Measurements from ENCODE around the gene ADAMTSL4. TPM values are rescaled to one million over a fixed set of nuclear protein-coding genes. Genes with fewer than 3 reads are reported as not detected.

The ADAMTSL4 gene
- total RNA-seq (2014; rRNA removed; shearing (Covaris generic)) = 0.27 and 0.48 TPM in 2 replicates
- polyA plus RNA-seq (2015; cell fraction: cytosol; rRNA removed) = 1.7 and 2.3 TPM in 2 replicates
- 4.4 and 6.4 TPM in 2 replicates for polyA plus RNA-seq (2015; cell fraction: nucleus; rRNA removed)

DNA sequence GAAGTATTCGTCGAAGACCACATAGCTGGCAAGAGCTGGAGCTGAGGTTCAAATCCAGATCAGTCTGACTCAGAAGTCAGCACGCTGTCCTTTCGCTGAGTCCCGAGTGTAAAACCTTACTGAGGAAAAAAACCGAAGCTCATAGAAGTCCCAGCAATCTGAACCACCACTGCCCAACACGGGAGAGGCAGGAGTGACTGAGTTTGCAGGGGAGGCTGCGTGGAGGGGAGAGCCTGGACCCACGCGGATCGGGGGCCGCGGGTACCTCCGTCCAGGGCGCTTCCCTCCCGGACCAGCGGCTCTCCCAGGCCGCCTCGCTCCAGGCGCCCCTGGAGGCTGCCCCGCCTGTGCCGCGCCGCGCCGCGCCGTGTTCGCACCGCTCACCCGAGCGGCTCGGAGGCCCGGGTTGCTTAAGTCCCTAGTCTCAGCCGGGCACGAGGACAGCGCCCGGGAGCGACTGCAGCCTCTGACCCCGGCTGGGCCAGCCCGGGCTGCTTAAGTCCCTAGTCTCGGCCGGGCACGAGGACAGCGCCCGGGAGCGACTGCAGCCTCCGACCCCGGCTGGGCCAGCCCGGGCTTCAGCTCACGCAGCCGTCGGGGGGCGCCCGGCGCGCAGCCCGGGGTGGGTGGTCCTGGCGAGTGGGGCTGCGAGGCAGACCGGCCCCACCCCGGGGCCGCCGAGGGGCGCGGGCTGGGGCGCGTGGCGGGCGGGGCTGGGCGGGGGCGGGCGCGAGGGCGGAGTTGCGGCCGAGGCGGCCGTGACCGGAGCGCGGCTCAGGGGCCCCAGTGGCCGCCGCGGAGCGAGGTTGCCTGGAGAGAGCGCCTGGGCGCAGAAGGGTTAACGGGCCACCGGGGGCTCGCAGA, at the start of gene ADAMTSL4:
TSS of gene ADAMTSL4 (plus strand) at position 777 of the 864 bp plus-strand sequence. CDS start 2,881 bp downstream, outside the sequence.
- in situ Hi-C loops (cut with HindIII; ENCODE audit: low pct_unique_long_range_greater_than_20kb, low sequenced_read_pairs) = no loop called here
- DNase-seq (ENCODE audit: low read depth, low spot score) = peak; percentile 47

DNA sequence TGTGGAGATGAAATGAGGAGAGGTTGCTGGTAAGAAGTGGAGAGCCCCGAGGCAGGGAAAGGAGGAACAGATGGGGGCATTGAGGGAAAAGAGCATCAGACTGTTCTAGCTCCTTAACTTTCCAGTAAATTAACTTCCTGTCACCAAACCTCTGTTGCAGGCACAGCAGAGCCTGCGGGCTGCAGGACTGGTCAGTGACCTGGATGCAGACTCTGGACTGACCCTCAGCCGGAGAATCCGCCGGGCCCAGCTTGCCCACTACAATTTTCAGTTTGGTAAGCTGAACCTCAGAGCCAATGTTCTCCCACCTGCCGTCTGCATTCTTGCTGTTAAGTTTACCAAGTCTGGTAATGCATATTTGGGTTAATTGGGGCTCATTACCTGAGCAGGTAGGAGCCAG, 43.8 kb upstream of the ADAMTSL4 start:
- DNase-seq (ENCODE audit: low read depth, low spot score) = no peak
- in situ Hi-C loops (cut with HindIII; ENCODE audit: low pct_unique_long_range_greater_than_20kb, low sequenced_read_pairs) = no loop called here

DNA sequence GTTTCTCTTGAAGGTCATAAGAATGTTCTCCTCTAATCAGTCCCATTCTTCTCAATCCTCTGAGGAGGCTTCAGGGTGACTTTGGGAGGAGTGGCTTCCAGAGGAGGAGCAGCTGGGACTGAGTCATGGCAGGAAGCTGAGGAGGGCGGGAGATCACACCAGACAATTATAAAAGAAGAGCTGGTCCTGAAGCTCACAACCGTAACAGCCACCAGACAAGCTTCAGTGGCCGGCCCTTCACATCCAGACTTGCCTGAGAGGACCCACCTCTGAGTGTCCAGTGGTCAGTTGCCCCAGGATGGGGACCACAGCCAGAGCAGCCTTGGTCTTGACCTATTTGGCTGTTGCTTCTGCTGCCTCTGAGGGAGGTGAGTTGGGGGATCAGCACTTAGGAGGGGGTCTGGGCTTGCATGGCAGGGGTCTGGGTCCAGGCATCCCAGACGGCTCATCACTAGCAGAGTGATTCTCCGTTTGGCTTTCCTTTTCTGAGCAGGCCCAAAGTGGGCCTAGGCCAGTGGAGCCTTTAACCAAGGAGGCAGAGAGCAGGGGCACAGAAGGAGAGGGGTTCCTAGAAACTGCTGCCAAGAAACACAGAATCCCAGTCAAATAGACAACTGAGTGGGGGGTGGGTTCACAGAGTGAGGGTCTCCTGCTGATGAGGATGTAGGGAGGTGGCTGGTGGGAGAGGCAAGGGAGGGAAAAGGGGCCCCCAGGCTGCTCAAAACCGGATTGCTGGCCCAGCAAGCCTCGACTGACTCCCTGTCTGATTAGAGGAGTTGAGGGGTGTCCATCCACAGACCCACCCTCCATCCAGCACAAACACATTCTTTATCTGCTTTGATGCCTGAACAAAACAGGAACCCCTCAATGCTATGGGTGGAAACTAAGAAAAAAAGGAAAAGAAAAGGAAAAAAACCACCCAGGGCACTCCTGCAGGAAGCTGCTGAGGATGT, 41.0 kb upstream of the ADAMTSL4 start, which contains the start of gene ECM1:
TSS of gene ECM1 (plus strand) at position 198 of the 953 bp plus-strand sequence. CDS start at position 299, 101 bp downstream.
- in situ Hi-C loops (cut with HindIII; ENCODE audit: low pct_unique_long_range_greater_than_20kb, low sequenced_read_pairs) = no loop called here

DNA sequence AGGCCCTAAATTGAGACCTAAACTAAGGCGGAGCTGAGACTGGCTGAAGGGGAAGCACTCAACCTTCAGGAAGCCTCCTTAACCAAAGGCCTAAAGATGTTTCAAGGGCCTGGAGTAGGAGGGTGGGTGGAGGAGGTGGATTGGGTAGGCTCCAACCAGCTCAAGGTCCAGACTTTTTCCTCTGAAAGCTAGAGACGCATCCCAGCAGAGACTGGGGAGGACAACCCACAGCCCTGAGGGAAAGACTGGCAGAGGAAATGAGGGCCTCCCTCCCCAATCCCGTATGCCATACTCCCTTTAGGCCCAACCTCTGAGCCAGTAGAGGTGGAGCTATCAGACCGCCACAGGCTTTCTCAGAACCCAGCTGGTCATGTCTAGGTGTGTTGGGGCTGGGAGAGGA, 40.2 kb upstream of the ADAMTSL4 start:
- DNase-seq (ENCODE audit: low read depth, low spot score) = no peak
- in situ Hi-C loops (cut with HindIII; ENCODE audit: low pct_unique_long_range_greater_than_20kb, low sequenced_read_pairs) = no loop called here

More for the DNA sequence above, 41.0 kb upstream of the ADAMTSL4 start, which contains the start of gene ECM1:
- DNase-seq (ENCODE audit: low read depth, low spot score) = peak; percentile 91

DNA sequence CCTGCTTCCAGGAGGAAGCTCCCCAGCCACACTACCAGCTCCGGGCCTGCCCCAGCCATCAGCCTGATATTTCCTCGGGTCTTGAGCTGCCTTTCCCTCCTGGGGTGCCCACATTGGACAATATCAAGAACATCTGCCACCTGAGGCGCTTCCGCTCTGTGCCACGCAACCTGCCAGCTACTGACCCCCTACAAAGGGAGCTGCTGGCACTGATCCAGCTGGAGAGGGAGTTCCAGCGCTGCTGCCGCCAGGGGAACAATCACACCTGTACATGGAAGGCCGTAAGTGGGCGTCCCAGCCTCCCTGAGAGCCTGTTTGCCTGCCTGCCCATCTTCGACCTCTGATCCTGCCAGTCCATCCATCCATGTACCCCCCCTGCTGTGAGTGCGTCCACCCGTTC, 37.7 kb upstream of the ADAMTSL4 start:
- in situ Hi-C loops (cut with HindIII; ENCODE audit: low pct_unique_long_range_greater_than_20kb, low sequenced_read_pairs) = no loop called here
- DNase-seq (ENCODE audit: low read depth, low spot score) = no peak

DNA sequence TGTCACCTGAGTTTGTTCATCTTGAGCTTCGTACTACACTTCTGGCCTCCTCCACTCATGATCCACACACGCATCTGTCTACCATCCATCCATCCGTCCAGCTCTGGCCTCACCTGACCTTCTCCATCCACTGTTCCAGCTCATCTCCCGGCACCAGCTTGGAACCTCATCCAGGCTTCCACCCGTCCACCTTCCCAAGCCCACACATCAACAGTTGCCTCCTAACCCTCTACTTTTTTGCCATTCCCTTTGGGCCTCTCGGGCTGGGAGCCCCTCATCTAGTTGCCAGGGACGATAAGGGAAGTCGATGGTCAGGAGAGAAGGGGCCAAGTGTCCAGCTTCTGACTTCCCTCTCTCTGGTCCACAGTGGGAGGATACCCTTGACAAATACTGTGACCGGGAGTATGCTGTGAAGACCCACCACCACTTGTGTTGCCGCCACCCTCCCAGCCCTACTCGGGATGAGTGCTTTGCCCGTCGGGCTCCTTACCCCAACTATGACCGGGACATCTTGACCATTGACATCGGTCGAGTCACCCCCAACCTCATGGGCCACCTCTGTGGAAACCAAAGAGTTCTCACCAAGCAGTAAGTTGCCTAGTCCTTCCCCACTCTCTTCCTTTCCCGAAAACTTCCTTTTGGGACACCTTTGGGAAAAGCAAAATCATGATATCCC, 37.1 kb upstream of the ADAMTSL4 start:
- in situ Hi-C loops (cut with HindIII; ENCODE audit: low pct_unique_long_range_greater_than_20kb, low sequenced_read_pairs) = no loop called here
- DNase-seq (ENCODE audit: low read depth, low spot score) = no peak

DNA sequence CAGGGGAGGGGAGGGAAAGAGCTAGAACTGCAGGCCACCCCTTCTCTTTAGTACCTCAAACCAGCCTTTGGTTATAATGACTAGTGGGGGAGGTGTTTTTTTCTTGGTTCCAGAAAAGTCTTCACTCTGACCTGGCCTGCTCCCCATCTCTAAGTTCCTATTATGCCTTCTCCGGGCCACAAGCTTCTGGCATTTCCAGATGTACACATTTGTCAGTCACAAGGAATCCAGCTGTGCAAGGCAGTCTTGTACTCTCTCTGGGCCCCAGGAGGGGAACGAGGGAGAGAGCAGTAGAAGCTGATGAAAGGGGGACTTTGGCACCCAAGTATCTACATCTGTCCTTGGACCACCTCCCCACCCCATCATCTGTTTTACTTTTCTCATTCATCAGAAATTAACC, 36.4 kb upstream of the ADAMTSL4 start:
- in situ Hi-C loops (cut with HindIII; ENCODE audit: low pct_unique_long_range_greater_than_20kb, low sequenced_read_pairs) = no loop called here
- no peak for DNase-seq (ENCODE audit: low read depth, low spot score)

DNA sequence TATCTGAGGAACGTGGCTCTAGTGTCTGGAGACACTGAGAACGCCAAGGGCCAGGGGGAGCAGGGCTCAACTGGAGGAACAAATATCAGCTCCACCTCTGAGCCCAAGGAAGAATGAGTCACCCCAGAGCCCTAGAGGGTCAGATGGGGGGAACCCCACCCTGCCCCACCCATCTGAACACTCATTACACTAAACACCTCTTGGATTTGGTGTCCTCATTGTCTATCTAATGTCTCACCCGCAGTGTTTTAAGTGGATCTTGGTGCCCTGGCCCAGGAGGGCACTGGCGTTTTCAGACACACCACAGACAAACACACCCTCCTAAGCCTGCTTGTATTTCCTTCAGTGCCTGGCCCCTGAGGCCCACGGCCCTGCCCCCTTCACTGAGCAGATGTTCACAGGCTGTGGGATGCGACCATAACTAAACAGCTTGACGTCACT, 35.8 kb upstream of the ADAMTSL4 start:
- DNase-seq (ENCODE audit: low read depth, low spot score) = no peak
- in situ Hi-C loops (cut with HindIII; ENCODE audit: low pct_unique_long_range_greater_than_20kb, low sequenced_read_pairs) = no loop called here

DNA sequence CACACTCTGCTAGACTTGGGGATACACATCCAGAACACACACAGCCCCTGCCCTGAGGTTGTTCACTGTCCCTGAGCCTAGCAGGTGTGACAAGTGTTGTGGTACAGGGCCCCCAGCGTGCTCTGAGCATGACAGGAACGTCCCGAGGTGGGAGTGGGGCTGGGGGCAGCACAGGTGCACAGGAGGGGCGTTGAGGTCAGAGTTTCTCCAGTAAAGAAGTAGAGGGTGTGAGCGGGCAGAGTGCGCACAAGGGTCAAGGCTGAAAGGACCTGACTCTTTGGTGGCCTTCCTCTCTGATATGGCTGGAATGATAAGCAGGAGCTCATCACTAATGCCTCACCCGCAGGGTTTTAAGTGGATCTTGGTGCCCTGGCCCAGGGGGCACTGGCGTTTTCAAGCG, 34.9 kb upstream of the ADAMTSL4 start:
- in situ Hi-C loops (cut with HindIII; ENCODE audit: low pct_unique_long_range_greater_than_20kb, low sequenced_read_pairs) = no loop called here
- no peak for DNase-seq (ENCODE audit: low read depth, low spot score)

DNA sequence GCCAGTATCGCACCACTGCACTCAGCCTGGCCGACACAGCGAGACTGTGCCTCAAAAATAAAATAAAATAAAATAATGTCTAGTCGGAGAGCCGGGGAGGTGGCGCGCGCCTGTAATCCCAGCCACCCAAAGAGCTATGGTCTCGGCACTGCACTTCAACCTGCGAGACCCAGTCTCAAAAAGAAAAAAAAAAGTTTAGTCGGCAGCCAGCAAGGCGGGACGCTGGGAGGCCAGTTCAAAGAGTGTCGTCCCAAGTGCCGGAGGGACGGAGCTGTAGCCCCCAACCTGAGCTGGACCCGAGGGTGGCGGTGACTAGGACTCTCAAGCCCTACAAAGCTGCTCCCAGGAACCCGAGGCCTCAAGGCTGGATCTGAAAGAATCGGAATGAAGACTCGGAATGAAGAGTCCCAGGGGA, 34.3 kb upstream of the ADAMTSL4 start:
- no peak for DNase-seq (ENCODE audit: low read depth, low spot score)
- in situ Hi-C loops (cut with HindIII; ENCODE audit: low pct_unique_long_range_greater_than_20kb, low sequenced_read_pairs) = no loop called here

DNA sequence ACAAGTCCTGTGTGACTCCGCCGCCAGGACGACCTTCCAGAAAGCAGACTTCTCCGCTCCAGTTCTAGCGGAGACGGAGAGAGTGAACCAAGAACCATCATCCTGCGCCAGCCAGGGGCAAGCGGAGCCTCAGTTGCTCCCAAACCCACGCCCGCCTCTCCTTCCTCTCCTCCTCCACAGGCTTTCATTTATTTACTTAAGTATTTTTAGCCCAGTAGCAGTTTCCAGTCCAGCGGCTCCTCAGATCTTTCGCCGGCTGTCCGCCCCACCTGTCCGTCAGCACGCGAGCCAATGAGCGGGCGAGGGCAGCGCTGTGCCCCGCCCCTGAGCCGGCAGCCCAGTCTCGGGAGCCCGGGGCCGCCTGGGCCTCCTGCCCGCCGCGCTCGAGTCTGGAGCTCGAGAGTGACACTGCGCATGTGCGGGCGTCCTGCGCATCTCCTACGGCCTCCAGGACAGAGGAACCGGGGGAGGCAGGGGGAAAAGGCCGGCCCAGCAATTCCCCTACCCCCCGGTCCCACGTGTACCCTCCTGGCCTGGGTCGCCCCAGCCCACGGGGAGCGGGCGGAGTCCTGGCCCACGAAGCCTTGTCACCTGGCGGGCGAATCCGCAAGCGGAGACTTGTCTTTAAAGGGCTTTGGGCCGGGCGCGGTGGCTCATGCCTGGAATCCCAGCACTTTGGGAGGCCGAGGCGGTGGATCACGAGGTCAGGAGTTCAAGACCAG, 33.7 kb upstream of the ADAMTSL4 start, which contains the start of gene FALEC:
TSS of gene FALEC (plus strand) at position 425 of the 722 bp plus-strand sequence.
- DNase-seq (ENCODE audit: low read depth, low spot score) = peak; percentile 97
- in situ Hi-C loops (cut with HindIII; ENCODE audit: low pct_unique_long_range_greater_than_20kb, low sequenced_read_pairs) = no loop called here

DNA sequence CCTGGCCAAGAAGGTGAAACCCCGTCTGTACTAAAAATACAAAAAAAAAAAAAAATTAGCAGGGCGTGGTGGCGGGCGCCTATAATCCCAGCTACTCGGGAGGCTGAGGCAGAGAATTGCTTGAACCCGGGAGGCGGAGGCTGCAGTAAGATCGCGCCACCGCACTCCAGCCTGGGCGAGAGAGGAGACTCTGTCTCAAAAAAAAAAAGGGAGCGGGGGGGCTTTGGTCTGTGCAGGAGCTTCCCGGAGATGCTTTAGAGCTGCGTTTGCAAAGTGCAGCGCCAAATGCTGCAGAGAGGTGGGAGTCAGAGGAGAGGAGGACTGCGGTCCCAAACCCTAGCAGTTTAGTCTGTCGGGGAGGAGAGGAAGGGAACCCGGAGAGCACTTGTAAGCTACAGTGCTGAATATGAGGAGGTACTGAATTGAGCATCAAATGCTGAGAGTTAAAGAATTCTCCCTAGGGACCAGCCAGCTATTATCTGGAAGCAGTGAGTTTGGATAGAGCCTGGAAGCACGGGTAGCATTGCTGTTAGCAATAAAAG, 33.1 kb upstream of the ADAMTSL4 start:
- DNase-seq (ENCODE audit: low read depth, low spot score) = peak; percentile 17
- in situ Hi-C loops (cut with HindIII; ENCODE audit: low pct_unique_long_range_greater_than_20kb, low sequenced_read_pairs) = no loop called here

DNA sequence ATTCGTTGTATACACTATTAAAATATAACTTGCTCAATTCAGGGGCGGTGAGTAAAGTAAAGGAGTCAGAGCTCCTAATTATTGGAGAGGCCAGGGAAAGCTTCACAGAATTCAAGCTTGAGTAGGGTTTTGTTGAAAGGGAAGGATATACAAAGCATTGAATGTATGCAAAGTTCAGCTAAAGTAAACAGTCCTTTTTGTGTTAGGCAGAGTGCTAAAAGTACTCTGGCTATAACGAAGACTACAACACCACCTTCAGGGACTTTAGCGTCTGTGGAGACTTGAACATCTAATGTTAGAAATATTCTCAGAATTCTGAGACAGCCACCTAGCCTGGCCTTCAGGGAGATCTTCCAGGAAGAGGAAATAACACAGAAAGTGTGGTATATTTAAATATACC, 32.6 kb upstream of the ADAMTSL4 start:
- in situ Hi-C loops (cut with HindIII; ENCODE audit: low pct_unique_long_range_greater_than_20kb, low sequenced_read_pairs) = no loop called here
- no peak for DNase-seq (ENCODE audit: low read depth, low spot score)

DNA sequence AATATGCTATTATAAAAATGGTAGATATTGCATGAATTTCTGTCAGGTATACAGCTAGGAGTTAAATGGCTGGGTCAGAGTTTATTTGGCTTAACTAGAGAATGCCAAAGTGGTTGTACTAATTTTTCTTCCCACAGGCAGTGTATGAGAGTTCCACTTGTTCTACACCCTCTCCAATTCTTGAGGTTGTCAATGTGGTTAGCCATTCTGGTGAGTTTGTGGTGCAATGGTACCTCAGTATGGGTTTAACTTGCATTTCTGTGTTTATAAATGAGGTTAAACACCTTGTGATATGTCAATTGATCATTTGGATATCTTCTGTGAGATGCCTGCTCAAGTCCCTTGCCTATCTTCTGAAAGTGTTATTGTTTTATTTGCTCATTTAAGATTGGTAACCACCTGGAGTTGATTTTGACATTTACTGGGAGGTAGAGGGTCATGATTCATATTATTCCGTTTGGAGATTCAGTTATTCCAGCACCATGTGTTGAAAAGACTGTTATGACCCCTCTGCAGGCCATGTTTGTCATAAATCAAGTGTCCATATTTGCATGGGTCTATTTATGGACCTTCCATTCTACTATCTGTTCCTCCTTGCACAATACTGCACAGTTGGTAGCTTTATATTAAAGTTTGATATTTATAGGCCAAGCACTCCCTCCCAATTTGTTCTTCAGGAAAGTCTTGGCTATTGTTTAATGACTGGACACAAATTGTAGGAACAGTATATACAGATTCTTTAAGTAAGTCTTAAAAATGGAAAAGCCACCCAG, 27.8 kb upstream of the ADAMTSL4 start:
- in situ Hi-C loops (cut with HindIII; ENCODE audit: low pct_unique_long_range_greater_than_20kb, low sequenced_read_pairs) = no loop called here
- DNase-seq (ENCODE audit: low read depth, low spot score) = no peak

DNA sequence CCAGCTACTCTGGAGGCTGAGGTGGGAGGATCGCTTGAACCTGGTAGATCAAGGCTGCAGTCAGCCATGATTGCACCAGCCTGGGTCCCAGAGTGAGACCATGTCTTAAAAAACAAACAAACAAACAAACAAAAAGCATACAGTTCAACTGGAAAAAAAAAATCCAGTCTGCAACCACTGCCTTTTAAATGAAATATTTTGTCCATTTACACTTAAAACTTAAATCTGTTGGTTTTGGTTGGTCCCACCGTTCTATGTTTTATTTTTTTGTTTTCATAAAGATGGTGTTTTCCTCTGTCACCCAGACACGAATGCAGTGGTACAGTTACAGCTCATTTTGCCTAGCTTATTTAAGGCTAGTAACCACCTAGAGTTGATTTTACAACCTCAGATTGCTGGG, 23.9 kb upstream of the ADAMTSL4 start:
- no peak for DNase-seq (ENCODE audit: low read depth, low spot score)
- in situ Hi-C loops (cut with HindIII; ENCODE audit: low pct_unique_long_range_greater_than_20kb, low sequenced_read_pairs) = no loop called here

DNA sequence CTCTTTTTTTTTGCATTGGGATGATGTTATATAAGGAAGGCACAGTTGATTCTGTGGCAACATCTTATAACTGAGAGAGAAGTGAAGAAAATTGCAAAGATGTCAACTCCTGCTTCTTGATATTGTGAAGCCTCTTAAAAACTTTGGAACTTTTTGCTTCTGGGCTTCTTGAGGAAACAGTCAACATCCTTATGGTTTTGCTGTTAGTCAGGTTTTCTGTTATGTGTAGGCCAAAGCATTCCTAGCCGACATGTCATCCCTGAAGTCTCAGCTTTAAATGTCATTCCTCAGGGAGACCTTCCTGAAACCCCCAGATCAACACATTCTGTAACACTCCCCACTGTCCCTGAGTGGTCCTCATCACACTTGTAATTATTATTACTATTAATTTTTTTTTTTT, 21.0 kb upstream of the ADAMTSL4 start:
- in situ Hi-C loops (cut with HindIII; ENCODE audit: low pct_unique_long_range_greater_than_20kb, low sequenced_read_pairs) = no loop called here
- DNase-seq (ENCODE audit: low read depth, low spot score) = no peak

Data from SK-MEL-5 (cell line).